Measurements from ENCODE around the gene PAPOLG. TPM values are rescaled to one million over a fixed set of nuclear protein-coding genes. Genes with fewer than 3 reads are reported as not detected.
A peak's percentile ranks its signal among the peaks of the same experiment; 100 is the strongest.

Gene PAPOLG
- total RNA-seq, 6 experiments from 2014 or later = 6.6 to 10.0 (median 8.6) TPM

DNA sequence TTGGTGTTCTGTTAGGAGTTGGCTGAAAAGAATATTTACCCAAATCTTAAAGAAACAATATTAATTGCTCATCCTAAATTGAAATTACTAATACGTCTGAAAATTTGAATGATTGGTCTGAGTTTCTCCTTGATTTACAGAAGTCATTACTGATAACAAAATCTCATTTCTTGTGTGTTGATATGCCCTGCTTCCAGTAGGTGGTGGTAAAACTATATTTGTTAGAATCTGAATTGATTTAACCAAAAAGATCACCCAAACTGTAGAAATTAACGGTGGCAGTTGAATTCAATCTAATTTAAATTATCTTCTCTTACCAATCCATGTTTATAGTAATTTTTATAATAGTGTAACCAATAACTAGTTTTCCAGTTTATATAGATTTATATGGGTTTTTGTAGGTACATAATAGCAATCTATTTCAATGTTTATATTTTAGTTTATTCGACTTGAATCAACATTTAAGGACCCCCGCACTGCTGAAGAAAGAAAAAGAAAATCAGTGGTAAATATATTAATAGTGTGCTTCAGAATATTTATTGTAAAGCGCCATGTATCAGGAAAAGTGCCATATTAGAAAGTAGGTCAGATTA lies 38.3 kb downstream of the PAPOLG start:
- H3K36me3 Mint-ChIP-seq (ENCODE audit: low read depth) = peaks cover 22% of the 10 kb centered on the region
- no peaks in the 10 kb centered on the region for H3K9me3 Mint-ChIP-seq
- peaks cover 14% of the 10 kb centered on the region for H3K4me1 Mint-ChIP-seq (ENCODE audit: low read depth)
- TF ChIP-seq, protein P1, sequence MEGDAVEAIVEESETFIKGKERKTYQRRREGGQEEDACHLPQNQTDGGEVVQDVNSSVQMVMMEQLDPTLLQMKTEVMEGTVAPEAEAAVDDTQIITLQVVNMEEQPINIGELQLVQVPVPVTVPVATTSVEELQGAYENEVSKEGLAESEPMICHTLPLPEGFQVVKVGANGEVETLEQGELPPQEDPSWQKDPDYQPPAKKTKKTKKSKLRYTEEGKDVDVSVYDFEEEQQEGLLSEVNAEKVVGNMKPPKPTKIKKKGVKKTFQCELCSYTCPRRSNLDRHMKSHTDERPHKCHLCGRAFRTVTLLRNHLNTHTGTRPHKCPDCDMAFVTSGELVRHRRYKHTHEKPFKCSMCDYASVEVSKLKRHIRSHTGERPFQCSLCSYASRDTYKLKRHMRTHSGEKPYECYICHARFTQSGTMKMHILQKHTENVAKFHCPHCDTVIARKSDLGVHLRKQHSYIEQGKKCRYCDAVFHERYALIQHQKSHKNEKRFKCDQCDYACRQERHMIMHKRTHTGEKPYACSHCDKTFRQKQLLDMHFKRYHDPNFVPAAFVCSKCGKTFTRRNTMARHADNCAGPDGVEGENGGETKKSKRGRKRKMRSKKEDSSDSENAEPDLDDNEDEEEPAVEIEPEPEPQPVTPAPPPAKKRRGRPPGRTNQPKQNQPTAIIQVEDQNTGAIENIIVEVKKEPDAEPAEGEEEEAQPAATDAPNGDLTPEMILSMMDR (IDR thresholded peaks at IDR 0.05) = peak; percentile 78
- no peak overlapping the region for H3K27ac Mint-ChIP-seq
- H3K4me3 Mint-ChIP-seq = no peak overlapping the region
- H3K27me3 Mint-ChIP-seq (ENCODE audit: insufficient read depth) = no peaks in the 10 kb centered on the region
- DNase-seq = peak; percentile 12

DNA sequence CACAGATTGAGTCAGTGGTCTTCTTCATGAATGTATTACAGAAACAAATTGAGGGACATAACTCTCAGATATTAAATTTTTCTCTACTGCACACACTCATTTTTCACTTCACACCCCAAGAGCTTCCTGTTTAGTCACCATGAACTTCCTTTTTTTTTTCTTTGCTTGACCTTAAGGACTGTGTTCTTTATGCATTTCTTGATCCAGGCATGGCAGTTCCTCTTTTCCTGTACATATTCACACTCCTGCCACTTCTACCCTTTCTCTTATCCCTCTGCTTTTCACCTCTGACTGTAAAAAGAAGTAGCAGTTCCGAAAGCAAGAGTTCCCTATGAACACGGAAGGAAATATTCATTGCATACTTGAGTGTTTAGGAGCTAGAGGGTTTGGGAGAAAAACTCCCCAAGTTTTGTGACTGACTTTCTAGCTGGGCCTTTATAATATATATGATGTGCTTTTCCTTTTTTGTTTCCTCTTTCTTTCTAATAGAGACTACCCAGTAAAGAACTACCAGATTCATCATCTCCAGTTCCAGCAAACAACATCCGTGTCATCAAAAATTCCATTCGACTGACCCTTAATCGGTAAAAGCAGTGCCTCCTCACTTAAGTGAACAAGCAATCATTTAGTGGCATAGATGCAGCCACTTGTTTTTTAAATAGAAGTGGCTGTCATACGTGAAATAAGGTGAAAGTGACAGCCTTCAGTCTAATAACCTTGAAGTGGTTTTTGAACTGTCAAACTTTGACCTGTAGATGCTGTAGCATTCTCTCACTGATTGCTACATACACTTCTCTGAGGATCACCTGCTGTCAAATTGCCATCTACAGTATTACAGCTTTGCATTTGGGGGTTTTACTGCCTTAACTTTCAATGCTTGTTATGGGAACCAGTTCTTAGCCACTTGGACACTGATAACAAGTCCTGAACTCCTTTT lies 40.8 kb downstream of the PAPOLG start:
- peaks cover 14% of the 10 kb centered on the region for H3K4me1 Mint-ChIP-seq (ENCODE audit: low read depth)
- TF ChIP-seq, protein P1 (IDR thresholded peaks at IDR 0.05) = no peak
- peak overlapping the region; percentile 55 for H3K27ac Mint-ChIP-seq
- H3K36me3 Mint-ChIP-seq (ENCODE audit: low read depth) = peaks cover 22% of the 10 kb centered on the region
- no peak overlapping the region for H3K4me3 Mint-ChIP-seq
- H3K27me3 Mint-ChIP-seq (ENCODE audit: insufficient read depth) = no peaks in the 10 kb centered on the region
- no peak for DNase-seq
- H3K9me3 Mint-ChIP-seq = no peaks in the 10 kb centered on the region

DNA sequence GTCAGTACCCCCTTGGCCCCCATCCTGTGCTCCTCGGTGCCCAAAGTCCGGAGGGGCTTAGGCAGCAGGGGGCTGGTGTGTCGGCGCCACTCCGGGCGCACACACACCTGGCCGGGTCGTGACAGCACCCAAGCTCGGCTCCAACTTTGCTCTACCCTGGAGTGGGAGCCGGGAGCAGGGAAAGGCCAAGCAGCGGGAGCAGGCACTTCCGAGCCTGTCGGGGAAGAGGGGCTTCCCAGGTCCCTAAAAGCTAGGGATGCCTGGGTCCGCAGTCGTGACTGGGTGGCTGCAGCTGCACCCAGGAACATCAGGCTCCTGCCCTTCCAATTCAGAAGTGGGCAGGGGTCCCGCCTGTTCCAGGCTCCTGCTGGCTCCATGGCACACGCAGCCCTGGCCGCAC lies 48.4 kb downstream of the PAPOLG start:
- DNase-seq = no peak
- TF ChIP-seq, protein P1 (IDR thresholded peaks at IDR 0.05) = no peak
- no peak overlapping the region for H3K4me3 Mint-ChIP-seq
- H3K27ac Mint-ChIP-seq = no peak overlapping the region
- H3K4me1 Mint-ChIP-seq (ENCODE audit: low read depth) = peaks cover 12% of the 10 kb centered on the region
- no peaks in the 10 kb centered on the region for H3K9me3 Mint-ChIP-seq
- H3K36me3 Mint-ChIP-seq (ENCODE audit: low read depth) = no peaks in the 10 kb centered on the region
- no peaks in the 10 kb centered on the region; the same call in 1 of the 2 replicates for H3K27me3 Mint-ChIP-seq (ENCODE audit: insufficient read depth)

DNA sequence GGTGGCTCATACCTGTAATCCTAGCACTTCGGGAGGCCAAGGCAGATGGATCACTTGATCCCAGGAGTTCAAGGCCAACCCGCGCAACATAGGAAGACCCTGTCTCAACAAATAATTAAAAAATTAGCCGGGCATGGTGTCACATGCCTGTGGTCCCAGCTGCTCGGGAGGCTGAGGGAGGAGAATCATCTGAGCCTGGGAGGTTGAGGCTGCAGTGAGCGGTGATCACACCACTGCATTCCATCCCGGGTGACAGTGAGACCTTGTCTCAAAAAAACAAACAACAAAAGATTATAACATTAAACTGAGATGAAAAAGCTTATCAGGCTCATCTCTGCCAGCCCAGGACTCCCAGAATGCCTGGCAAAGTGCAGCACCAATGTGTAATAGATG lies 50.5 kb downstream of the PAPOLG start:
- H3K27me3 Mint-ChIP-seq (ENCODE audit: insufficient read depth) = peaks cover 3% of the 10 kb centered on the region; the same call in 1 of the 2 replicates
- TF ChIP-seq, protein P1 (IDR thresholded peaks at IDR 0.05) = no peak
- no peaks in the 10 kb centered on the region for H3K9me3 Mint-ChIP-seq
- H3K4me3 Mint-ChIP-seq = no peak overlapping the region
- no peaks in the 10 kb centered on the region for H3K36me3 Mint-ChIP-seq (ENCODE audit: low read depth)
- H3K4me1 Mint-ChIP-seq (ENCODE audit: low read depth) = peaks cover 12% of the 10 kb centered on the region
- no peak overlapping the region for H3K27ac Mint-ChIP-seq
- DNase-seq = no peak

DNA sequence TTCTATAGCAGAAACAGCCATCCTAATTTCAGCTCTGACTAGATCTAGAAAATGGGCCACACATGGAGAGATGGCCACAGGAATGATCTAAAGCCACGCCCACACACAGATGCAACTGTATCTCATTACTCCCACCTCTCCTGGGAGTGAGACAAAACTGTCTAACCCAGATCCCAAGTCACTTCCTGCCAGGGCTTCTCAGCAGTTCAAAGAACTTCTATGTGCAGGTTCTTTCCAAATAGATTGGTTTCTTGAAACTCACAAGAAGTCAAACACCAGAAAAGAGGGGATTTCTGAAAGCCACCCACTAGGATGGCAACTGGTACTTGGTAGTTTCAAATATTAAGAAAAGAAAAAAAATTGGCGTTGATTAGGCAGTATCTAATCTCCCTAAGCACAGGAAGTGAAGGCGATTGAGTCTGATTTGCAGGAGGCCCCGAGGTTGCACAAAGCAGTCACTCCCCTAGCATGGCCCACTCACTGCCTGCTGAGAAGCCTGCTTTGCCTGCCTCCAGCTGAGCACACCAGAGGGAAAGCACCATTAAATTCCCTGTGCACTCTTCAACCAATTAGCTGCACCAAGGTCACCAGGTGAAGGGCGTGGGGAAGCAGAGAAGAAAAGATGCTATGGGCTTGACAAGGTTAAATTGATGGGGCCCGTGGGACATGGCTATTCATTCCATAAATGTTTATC lies 51.1 kb downstream of the PAPOLG start:
- Mint-ChIP-seq H3K27me3 (ENCODE audit: insufficient read depth) (peaks cover 3% of the 10 kb centered on the region; the same call in 1 of the 2 replicates), H3K4me3 (no peak overlapping the region), H3K27ac (no peak overlapping the region), H3K4me1 (ENCODE audit: low read depth) (peaks cover 12% of the 10 kb centered on the region), H3K9me3 (no peaks in the 10 kb centered on the region), H3K36me3 (ENCODE audit: low read depth) (no peaks in the 10 kb centered on the region)
- TF ChIP-seq, protein P1 (IDR thresholded peaks at IDR 0.05) = no peak
- DNase-seq = peak; percentile 55
